Prostate gland (tissue), 2 donors: ENCODE measurements around the gene AATK. TPM values are rescaled to one million over a fixed set of nuclear protein-coding genes. Genes with fewer than 3 reads are reported as not detected.

Experiments
- DNase-seq: peaks from one replicate; pipeline ENCODE4 v3.0.0-alpha.2; 2019; ENCODE audit warnings: low spot score
- H3K27ac ChIP-seq, 2 donors: fragments of 200-600 bp; sonication (generic); 2 replicates each; pipeline ENCODE4 v1.5.1; 2017 to 2019
- H3K27me3 ChIP-seq: fragments of 200-600 bp; sonication (generic); replicated peaks from 2 replicates; pipeline ENCODE4 v1.5.1; 2019; ENCODE audit not compliant: insufficient read depth
- H3K36me3 ChIP-seq, 2 donors: fragments of 200-600 bp; sonication (generic); 1 replicate in 1 of 2; 2 replicates in 1 of 2; pipeline versions ENCODE4 v1.5.1 to v1.8.1; 2017 to 2019
- H3K4me1 ChIP-seq: fragments of 200-600 bp; sonication (generic); replicated peaks from 2 replicates; pipeline ENCODE4 v1.5.1; 2019
- H3K4me3 ChIP-seq, 2 donors: fragments of 200-600 bp; sonication (generic); 2 replicates each; pipeline ENCODE4 v1.5.1; 2017 to 2019
- H3K9me3 ChIP-seq: fragments of 200-600 bp; sonication (generic); 2 replicates; pipeline ENCODE4 v1.5.1; 2017
- POLR2A ChIP-seq: fragments of 450-650 bp; IDR thresholded peaks from one replicate; pipeline ENCODE4 v1.6.1; 2016; ENCODE audit warnings: antibody characterized with exemption, mild to moderate bottlenecking
- POLR2AphosphoS5 ChIP-seq: sonication (generic); formaldehyde crosslinking; IDR thresholded peaks from one replicate; pipeline ENCODE4 v1.6.1; 2017; ENCODE audit warnings: antibody characterized with exemption
- WGBS: methylation state at CpG from one replicate; pipeline ENCODE4 v1.1.5; 2018; 5-methylcytosine and 5-hydroxymethylcytosine counted together
- intact Hi-C: fragments of 100-400 bp; cut with DNase I; formaldehyde crosslinking; loops from one replicate; pipeline ENCODE4 v1.14.2; 2022
- total RNA-seq, 2 donors: library from RNA; depleted of rRNA; stranded (reverse); fragments of >200 nt; gene quantifications; one replicate each; pipeline ENCODE4 v1.1.0, GENCODE V29; 2016
- TF ChIP-seq, protein P1 (sequence below), 4 experiments: fragments of 200-600 bp in 2 of 4; fragments of 450-650 bp in 2 of 4; sonication (generic) in 2 of 4; IDR thresholded peaks; 1 replicate in 3 of 4; 2 replicates in 1 of 4; pipeline ENCODE4 v1.5.1; 2016 to 2019; ENCODE audit warnings: antibody characterized with exemption in 4 of 4, mild to moderate bottlenecking in 2 of 4, moderate library complexity in 2 of 4

AATK gene
- total RNA-seq, 2 donors from 2014 or later = 5.2 to 6.6 TPM

DNA sequence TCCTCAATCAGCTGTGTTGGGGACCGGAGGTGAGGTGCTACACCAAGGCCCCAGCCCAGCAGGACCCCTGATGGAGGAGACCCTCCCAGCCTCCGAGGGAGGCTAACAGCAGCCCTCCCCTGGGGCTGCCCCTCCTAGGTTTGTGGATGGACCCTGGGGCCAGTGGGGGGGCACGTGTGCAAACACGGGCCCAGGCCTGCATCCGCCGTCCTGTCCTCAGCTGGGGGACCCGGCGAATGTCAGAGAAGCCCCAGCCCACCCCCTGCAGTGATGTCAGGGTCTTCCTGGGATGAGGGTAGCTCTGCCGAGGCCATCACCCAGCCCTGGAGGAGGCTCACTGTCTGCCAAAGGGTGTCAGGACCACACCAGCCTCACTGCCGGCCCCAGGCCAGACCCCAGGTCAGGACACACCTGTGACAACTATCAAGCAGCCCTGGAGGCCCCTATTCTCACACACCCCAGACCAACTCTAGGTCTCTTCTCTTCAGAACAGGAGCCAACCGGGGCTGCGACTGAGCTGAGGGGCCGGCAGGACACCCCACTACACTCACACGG lies 30.0 kb upstream of the AATK start:
- Histone ChIP-seq H3K9me3 (no peaks in the 10 kb centered on the region), H3K36me3 (no peaks in the 10 kb centered on the region), H3K27ac (no peak overlapping the region), H3K27me3 (no peaks in the 10 kb centered on the region), H3K4me3 (no peak overlapping the region), H3K4me1 (no peaks in the 10 kb centered on the region)
- intact Hi-C loops = no loop called here
- 88% methylated on average over 14 of the region's 14 CpGs for WGBS
- DNase-seq = no peak
- TF ChIP-seq POLR2AphosphoS5 (no peak), POLR2A (no peak)
- TF ChIP-seq, protein P1, sequence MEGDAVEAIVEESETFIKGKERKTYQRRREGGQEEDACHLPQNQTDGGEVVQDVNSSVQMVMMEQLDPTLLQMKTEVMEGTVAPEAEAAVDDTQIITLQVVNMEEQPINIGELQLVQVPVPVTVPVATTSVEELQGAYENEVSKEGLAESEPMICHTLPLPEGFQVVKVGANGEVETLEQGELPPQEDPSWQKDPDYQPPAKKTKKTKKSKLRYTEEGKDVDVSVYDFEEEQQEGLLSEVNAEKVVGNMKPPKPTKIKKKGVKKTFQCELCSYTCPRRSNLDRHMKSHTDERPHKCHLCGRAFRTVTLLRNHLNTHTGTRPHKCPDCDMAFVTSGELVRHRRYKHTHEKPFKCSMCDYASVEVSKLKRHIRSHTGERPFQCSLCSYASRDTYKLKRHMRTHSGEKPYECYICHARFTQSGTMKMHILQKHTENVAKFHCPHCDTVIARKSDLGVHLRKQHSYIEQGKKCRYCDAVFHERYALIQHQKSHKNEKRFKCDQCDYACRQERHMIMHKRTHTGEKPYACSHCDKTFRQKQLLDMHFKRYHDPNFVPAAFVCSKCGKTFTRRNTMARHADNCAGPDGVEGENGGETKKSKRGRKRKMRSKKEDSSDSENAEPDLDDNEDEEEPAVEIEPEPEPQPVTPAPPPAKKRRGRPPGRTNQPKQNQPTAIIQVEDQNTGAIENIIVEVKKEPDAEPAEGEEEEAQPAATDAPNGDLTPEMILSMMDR (IDR thresholded peaks at IDR 0.05) = no peak

DNA sequence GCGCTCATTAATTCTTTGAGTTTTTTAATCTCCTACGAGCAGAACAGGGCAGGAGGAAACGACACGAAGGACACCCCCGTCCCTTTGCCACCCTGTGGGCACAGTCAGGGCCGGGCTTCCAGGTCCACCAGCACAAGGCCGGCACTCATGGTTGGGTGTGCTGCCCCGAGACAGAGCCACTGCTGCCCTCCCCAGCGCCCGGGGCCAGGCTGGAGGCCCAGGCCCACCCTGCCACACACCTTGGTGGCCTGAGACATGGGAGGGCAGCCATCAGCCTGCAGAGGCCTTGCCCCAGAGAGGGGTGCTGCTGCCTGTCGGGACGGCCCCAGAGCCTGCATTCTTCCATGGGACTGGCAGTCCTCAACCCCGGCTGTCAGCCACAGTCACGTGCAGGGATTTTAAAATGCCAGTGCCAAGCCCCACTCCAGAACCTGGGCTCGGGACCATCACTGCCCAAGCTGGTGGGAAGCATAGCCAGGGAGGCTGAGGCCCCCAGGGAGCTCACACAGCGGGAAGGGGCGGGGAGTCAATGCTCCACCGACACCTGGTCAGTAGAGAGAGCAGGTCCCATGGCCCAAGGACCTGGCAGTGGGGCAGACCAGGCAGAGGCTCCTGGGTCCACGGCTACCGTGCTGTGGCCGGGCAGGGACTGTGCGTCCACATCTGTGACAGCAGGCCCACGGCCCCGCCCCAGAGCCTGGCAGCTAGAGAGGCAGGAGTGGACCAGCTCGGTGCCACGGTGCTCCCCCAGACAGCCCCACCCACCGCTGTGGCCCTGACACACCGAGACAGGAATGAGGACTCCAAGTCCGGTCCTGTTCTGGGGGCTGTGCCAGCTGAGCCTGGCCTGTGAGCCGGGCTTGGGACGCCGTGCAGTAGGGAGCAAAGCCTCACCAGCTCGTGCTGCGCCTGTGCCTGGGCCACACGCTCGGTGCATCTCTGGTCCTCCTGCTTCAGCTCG lies 29.2 kb upstream of the AATK start:
- no peaks in the 10 kb centered on the region for H3K27me3 ChIP-seq
- no peaks in the 10 kb centered on the region for H3K9me3 ChIP-seq
- WGBS = 86% methylated on average over 31 of the region's 37 CpGs
- H3K4me3 ChIP-seq = no peak overlapping the region
- no peak overlapping the region for H3K27ac ChIP-seq
- DNase-seq = no peak
- intact Hi-C loops = no loop called here
- TF ChIP-seq, protein P1 (IDR thresholded peaks at IDR 0.05) = no peak
- TF ChIP-seq POLR2AphosphoS5 = no peak
- TF ChIP-seq POLR2A = no peak
- no peaks in the 10 kb centered on the region for H3K36me3 ChIP-seq
- H3K4me1 ChIP-seq = no peaks in the 10 kb centered on the region

DNA sequence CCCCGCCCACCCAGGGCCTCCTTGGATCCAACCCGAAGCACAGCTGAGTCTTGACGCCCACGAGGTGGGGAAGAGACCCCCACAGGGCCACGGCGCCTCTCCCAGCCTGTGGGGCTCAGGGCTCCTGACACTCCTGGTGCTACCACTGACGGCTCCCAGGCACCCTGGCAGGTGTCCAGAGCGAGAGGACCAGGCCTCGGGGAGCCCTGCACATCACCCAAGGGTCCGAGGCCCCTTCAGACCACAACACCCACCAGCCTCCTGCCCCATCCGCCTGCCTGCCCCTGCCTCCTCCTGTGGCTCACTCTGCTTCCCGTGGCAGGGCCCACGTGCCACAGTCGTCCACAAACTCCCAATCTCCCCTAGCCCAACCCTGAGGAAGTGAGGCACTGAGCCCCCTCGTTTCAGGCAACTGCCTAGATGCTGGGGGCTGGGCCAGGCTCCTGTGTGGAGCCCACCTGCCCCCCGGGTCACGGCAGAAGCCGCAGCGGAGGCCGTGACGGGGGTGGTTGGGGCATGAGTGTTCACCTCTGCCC lies 28.3 kb upstream of the AATK start:
- TF ChIP-seq POLR2AphosphoS5 = no peak
- TF ChIP-seq POLR2A = no peak

DNA sequence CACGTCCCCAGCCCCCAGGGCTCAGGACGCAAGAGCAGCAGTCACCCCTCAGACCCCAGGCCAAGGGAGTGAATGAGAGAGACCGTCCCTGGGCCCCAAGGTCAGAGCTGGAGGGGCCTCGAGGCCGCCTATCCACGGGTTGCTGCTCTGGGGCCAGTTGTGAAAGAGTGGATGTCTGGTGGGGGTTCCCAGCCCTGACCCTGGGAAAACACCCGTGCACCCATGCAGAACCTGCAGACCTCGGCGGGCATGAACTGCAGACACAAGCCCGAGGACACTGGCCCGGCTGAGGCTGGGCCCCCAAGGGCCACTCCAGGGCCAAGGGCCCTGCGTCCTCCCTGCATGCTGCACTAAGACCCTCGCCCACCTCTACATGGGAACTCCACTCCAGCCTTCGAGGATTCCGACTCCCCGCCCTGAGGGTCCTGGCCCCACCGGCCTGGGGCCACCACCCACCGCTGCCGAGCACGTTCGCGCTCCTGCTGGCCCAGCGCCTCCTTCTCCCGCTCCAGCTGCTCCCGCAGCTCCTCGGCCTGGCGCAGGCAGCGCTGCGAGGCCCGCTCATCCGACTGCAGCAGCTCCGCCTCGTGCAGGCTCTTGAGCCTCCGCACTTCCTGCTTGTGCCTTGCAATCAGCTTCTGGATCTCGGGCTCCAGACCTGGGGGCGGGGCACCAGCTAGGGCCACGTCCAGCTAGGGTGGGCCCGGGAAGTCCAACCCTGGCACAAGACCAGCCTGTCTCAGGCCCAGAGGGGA lies 27.6 kb upstream of the AATK start:
- WGBS = 87% methylated on average over 33 of the region's 38 CpGs
- Histone ChIP-seq H3K27me3 (no peaks in the 10 kb centered on the region), H3K36me3 (no peaks in the 10 kb centered on the region), H3K4me3 (no peak overlapping the region), H3K9me3 (no peaks in the 10 kb centered on the region), H3K27ac (no peak overlapping the region), H3K4me1 (no peaks in the 10 kb centered on the region)
- DNase-seq = no peak
- intact Hi-C loops = no loop called here
- TF ChIP-seq, protein P1 (IDR thresholded peaks at IDR 0.05) = no peak
- TF ChIP-seq POLR2A (no peak), POLR2AphosphoS5 (no peak)

More for the DNA sequence above, 28.3 kb upstream of the AATK start:
- WGBS = 91% methylated on average over 16 of the region's 21 CpGs
- Histone ChIP-seq H3K27me3 (no peaks in the 10 kb centered on the region), H3K4me3 (no peak overlapping the region), H3K27ac (no peak overlapping the region), H3K36me3 (no peaks in the 10 kb centered on the region), H3K9me3 (no peaks in the 10 kb centered on the region), H3K4me1 (no peaks in the 10 kb centered on the region)
- intact Hi-C loops = no loop called here
- DNase-seq = no peak

DNA sequence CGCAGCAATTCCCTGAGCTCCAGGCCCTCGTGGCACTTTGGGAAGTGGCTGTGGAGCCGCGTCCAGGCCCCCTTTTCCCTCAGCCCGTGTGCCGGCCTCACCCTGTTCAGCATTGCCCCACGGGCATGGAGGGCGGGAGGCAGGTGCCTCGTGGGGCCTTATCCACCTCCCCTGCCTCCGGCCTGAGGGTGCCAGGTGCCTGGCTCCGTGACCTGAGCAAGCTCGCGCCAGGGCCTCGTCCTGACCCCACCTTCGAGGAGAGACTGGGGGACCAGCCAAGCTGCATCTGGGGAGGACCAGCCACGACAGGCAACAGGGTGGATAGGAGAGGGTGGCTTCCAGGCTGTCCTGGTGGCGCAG lies 27.0 kb upstream of the AATK start:
- DNase-seq = no peak
- TF ChIP-seq, protein P1 (IDR thresholded peaks at IDR 0.05) = no peak
- TF ChIP-seq POLR2A = no peak
- intact Hi-C loops = no loop called here
- Histone ChIP-seq H3K9me3 (no peaks in the 10 kb centered on the region), H3K27me3 (no peaks in the 10 kb centered on the region), H3K4me1 (no peaks in the 10 kb centered on the region), H3K4me3 (no peak overlapping the region), H3K27ac (no peak overlapping the region), H3K36me3 (no peaks in the 10 kb centered on the region)
- WGBS = 92% methylated on average over 15 of the region's 17 CpGs
